Stimulated activated CD4-positive, alpha-beta T cell treated with anti-CD3 and anti-CD28 coated beads, Interleukin-4, amount 100 ng/mL, for 4 hours (primary cell): ENCODE results near the gene ZNF343.

Experiments
- DNase-seq, 2 experiments: peaks; one replicate each; pipeline ENCODE4 v3.0.0-alpha.2; 2020

ZNF343 gene

DNA sequence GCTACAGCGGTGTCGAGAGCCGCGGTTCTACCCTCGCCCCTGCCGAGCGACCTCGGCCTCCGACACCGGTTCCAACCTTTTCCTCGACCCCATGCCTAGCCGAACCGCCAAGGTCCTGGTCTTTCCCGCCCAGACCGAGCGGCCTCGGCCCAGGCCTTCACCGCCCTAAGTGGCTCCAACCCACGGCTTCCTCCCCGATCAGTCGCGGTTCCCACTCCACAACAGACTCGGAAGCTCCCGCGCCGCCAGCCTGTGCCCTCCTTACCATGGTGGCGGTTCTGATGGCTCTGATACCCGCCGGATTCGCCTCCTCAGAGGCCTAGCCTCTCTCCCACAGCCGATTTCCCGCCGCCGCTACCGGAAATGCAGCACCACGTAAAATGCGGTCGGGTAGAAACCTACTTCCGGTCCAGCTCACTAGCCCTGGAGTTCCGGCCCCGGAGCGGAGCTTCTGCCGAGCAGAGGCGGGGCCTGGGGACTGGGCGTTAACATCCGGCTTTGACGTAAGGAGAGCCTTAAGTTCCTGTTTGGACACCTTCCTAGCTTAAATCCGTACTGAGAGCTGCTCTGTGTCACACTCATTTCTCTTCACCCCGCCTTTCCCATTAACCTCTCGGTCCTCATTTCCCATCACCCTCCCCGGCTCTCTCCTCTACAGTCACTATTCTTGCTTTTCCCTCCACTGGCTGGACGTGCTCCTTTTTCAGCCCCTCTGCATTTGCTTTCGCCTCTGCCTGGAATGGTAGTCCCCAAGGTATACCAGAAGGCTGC lies 38.1 kb downstream of the ZNF343 start, which contains the start of gene SNRPB:
Gene SNRPB (minus strand): TSS at position 367 of the 771 bp plus-strand sequence. CDS start 99 bp downstream, at position 268.
- peak; percentile 91 to 97 for DNase-seq

GRCh38 chr20:2469991-2470422 lies 38.7 kb downstream of the ZNF343 start:
- peak; percentile 49 to 70 for DNase-seq

- DNase-seq = no peak
Observed at GRCh38 chr20:2468581-2469407, 39.9 kb downstream of the ZNF343 start.

DNA sequence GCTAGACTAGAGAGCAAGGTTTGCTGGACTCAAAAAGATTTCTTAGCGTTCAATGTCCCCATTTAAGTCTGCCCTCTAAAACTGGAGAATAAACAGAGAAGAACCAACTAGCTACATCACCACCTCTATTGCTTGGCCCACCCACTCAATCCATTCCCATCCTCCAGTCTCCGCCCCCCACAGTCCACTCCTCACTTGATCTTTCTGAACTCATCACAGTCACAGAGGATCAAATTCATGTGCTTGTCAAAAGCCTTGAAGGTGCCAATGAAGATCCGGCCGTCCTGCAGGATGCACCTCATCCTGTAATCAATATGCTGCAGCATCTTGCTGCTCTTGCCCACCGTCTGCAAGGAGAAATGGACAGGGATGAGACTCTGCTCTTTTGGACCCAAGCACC lies 41.3 kb downstream of the ZNF343 start:
- no peak for DNase-seq

- no peak for DNase-seq
Observed at GRCh38 chr20:2465100-2465499, 43.6 kb downstream of the ZNF343 start.

- DNase-seq = no peak
Observed at GRCh38 chr20:2463616-2464365, 44.9 kb downstream of the ZNF343 start.

DNA sequence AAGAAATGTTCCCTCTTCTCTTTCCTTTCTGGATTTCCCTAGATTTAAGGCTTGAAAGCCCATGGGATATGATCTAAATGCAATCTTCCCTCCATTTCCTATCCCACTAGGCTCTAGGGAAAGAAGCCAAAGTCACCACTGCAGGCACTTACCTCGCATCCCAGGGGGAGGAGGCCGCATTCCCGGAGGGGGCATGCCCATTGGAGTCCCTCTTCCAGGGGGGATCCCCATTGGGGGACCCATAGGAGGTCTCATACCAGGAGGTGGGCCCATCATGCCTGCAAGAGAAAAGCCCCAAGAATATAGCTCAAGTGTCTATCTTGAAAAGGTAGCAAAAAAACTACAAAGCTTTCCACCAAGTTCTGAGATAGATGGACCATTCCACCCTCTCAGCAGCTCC lies 46.2 kb downstream of the ZNF343 start:
- no peak for DNase-seq

DNA sequence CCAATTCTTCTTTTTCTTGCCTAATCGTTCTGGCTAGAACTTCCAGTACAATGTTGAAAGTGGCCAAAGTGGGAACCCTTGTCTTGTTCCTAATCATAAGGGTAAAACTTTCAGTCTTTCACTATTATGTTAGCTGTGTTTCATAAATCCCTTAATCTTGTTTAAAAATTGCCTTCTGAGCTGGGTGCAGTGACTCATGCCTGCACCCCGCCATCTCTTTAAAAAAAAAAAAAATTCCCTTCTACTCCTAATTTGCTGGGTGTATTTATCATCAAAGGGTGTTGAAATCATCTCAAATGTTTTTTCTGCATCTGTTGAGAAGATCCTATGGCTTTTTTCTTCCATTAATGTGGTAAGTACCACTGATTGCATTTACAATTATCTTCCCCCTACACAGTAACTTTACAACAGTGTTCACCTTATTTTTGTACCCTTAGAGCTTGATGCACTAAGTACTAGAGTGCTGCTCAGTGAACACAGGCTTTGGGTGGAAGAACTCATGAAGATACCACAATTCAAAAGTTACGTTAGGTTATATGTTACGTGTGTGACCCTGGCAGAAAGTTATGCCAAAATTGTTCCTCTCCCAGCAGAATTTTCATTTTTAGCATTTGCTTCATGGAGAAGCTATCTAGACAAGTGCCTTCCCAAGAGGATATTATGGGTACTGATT lies 47.8 kb downstream of the ZNF343 start:
- no peak for DNase-seq

DNA sequence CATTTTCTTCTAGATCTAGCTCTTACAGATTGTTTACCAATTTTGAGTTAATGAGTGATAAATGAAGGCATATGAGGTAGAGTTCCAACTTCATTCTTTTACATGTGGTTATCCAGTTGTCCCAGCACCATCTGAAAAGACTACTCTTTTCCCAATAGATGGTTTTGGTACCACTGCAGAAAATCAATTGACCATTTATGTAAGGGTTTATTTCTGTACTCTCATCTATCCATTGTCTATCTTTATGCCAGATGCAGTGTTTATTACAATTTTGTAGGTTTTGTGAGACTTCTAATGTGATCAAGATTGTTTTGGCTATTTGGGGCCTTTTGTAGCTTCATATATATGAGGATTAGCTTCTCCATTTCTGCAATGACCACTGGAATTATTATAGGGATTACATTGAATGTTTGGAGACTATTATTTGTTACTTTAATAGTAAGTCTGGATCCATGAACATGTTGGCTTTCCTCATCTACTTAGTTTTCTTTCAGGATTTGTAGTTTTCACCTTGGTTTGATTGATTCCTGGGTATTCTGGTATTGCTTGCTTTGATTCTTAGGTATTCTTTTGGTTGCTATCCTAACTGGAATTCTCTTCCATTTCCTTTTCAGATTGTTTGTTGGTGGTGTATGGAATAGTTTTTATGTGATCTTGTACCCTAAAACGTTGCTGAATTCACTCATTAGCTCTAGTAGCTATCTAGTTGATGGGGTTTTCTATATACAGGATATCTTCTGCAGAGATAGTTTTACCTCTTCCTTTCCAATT lies 48.5 kb downstream of the ZNF343 start:
- DNase-seq = no peak

- DNase-seq = no peak
Observed at GRCh38 chr20:2458919-2459499, 49.7 kb downstream of the ZNF343 start.

- no peak for DNase-seq
Observed at GRCh38 chr20:2455771-2456497, 52.8 kb downstream of the ZNF343 start.

DNA sequence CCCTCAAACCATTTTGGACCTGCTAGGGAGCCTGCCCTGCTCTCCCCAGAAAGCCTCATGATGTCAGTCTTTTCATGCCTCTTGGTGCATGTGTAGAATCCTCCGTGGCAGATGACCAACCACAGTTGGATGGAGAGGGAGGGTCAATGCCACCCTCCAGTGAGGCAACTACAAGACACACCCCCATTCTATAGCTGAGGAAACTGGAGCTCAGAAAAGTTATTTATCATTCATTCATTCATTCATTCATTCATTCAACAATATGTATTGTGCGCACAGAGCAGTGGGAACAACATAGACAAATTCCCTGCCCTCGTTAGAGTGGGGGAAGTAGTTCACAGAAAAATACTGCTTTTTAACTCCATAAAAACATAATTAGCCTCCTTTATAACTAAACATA lies 54.9 kb downstream of the ZNF343 start:
- no peak for DNase-seq

DNA sequence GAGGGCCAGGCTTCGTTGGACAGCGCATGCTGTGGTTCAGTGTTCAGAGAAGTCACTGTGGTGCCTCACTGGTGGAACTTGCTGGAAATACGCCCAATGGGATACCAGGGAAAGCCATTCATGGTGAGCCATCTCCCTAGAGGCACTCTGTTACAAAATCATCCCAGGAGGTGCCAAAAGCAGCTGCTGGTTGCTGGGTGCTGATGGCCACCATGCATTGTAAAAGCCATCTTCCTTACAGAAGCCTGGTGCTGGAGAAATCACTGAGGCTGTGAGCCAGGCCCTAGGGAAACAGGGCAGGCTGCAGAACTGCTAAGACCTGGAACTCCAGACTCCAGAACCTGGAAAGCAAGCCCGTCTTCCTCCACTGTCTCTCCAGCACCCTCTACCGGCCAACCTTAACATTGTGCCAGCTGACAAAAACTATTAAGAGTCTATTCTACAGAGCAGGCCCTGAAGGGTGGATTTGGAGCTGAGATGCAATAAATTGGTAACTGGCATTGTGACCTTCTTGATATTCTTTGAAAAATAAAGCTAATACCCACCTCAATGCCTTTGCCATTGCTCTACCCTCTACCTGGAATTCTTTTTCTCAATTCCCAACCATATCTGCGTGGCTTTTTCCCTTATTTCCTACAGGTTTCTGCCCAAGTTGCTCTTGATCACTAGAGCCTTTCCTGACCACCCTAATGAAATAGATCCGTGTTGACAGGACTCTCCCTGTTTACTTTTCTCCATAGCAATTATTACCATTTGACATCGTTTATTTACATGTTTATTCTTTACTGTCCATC lies 56.6 kb downstream of the ZNF343 start:
- peak; percentile 42 to 62 for DNase-seq

GRCh38 chr20:2451422-2451821 lies 57.3 kb downstream of the ZNF343 start:
- no peak for DNase-seq

- no peak for DNase-seq
Observed at GRCh38 chr20:2449386-2449785, 59.3 kb downstream of the ZNF343 start.

DNA sequence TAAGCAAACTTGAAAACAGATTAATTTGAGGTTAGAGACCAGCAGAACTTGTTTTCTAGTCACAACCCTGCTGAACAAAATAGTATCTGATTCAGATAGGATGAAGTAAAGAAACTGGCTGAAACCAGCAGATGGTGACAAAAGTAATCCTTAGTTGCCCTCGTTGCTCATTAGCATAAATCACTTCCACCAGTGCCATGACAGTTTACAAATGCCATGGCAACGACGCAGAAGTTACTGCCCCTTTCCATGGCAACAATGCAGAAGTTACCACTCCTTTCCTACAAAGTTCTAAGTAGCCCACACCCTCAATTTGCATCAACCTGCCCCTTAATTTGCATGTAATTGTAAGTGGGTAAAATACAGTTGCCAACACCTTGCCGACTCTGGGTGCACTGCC lies 61.9 kb downstream of the ZNF343 start:
- DNase-seq = no peak
